Natural killer cell (primary cell): ENCODE measurements around the gene CLVS2. TPM values are rescaled to one million over a fixed set of nuclear protein-coding genes. Genes with fewer than 3 reads are reported as not detected.

ENCODE experiments used
- ATAC-seq, 3 donors: fragments of 150-1000 bp in 2 of 3; fragments of 200-7000 bp in 1 of 3; cut with Tn5 transposase; 1 replicate in 1 of 3; 2 replicates in 2 of 3; pipeline ENCODE4 v1.10.0; 2021; ENCODE audit warnings: mild to moderate bottlenecking in 2 of 3, moderate library complexity in 2 of 3
- DNase-seq, 2 donors: peaks; one replicate each; pipeline versions ENCODE4 v3.0.0 to v3.0.0-alpha.2; 2013 to 2021; ENCODE audit warnings: mixed read lengths in 1 of 2
- H3K27ac ChIP-seq: one replicate; pipeline ENCODE4 v1.5.1; 2013; ENCODE audit warnings: mild to moderate bottlenecking, low read length
- H3K27me3 ChIP-seq: one replicate; pipeline ENCODE4 v1.6.1; 2013; ENCODE audit warnings: low read length; ENCODE audit not compliant: control insufficient read depth, insufficient read depth
- H3K36me3 ChIP-seq: one replicate; pipeline ENCODE4 v1.6.1; 2013; ENCODE audit warnings: low read length; ENCODE audit not compliant: control insufficient read depth, insufficient read depth
- H3K4me1 ChIP-seq: one replicate; pipeline ENCODE4 v1.6.1; 2013; ENCODE audit warnings: low read length; ENCODE audit not compliant: control insufficient read depth, insufficient read depth
- H3K4me3 ChIP-seq: one replicate; pipeline ENCODE4 v1.5.1; 2013; ENCODE audit warnings: low read length
- H3K9me3 ChIP-seq: one replicate; pipeline ENCODE4 v1.6.1; 2013; ENCODE audit warnings: low read length; ENCODE audit not compliant: control insufficient read depth, insufficient read depth
- H3K27ac Mint-ChIP-seq, 2 donors: one replicate each; pipeline ENCODE4 v1.8.0; 2022; ENCODE audit warnings: mild to moderate bottlenecking in 2 of 2, mixed read lengths in 2 of 2, moderate library complexity in 1 of 2
- H3K27me3 Mint-ChIP-seq, 2 donors: one replicate each; pipeline ENCODE4 v1.8.0; 2022; ENCODE audit warnings: low read depth in 2 of 2, mixed read lengths in 2 of 2
- H3K36me3 Mint-ChIP-seq: one replicate; pipeline ENCODE4 v1.8.0; 2022; ENCODE audit warnings: mixed read lengths
- H3K4me1 Mint-ChIP-seq, 2 donors: one replicate each; pipeline ENCODE4 v1.8.0; 2022; ENCODE audit warnings: mixed read lengths in 2 of 2
- H3K4me3 Mint-ChIP-seq: one replicate; pipeline ENCODE4 v1.8.0; 2022; ENCODE audit warnings: mild to moderate bottlenecking, moderate library complexity, mixed read lengths
- H3K9me3 Mint-ChIP-seq, 2 donors: one replicate each; pipeline ENCODE4 v1.8.0; 2022; ENCODE audit warnings: mixed read lengths in 2 of 2
- CTCF ChIP-seq: fragments of 200-600 bp; IDR thresholded peaks from one replicate; pipeline ENCODE4 v1.8.0; 2022; ENCODE audit warnings: antibody characterized with exemption
- WGBS: methylation state at CpG from one replicate; pipeline ENCODE4 v1.1.7; 2013; ENCODE audit warnings: missing lambda C conversion rate; ENCODE audit not compliant: insufficient coverage; 5-methylcytosine and 5-hydroxymethylcytosine counted together
- intact Hi-C: fragments of 100-400 bp; cut with micrococcal nuclease; formaldehyde crosslinking; loops from one replicate; pipeline ENCODE4 v1.14.2; 2022
- total RNA-seq, 4 donors: library from RNA; stranded (reverse); fragments of 120-200 nt in 1 of 4; gene quantifications; one replicate each; pipeline versions ENCODE4 v1.2.3 to v1.2.4, GENCODE V29; 2013 to 2022

Gene CLVS2
- total RNA-seq, 3 donors from 2014 or later (not counting 1 experiment from before 2014, with no cell fraction given): not detected

DNA sequence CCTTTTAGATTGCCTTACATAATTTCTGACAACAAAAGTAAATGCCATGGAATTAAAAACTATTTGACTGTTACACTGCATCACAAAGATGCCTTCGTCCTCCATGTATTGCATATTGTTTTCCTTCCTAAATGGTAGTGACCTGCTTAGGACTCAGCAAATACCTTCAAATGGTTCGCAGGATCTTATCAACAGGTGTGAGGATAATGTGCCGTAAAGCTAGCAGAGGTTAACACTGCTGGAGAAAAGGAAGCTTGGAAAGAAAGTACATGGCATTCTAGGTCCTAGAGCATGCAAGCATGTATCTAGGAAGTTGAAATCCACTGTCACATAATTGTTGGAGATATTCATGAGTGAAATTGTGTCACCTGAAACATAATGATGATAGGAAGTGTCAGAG is 5.5 kb downstream of the CLVS2 start:
- H3K4me3 Mint-ChIP-seq: no peak overlapping the region
- peaks cover 5% of the 10 kb centered on the region for H3K27me3 ChIP-seq
- H3K36me3 ChIP-seq: no peaks in the 10 kb centered on the region
- no peaks in the 10 kb centered on the region for H3K4me1 ChIP-seq
- ATAC-seq (no peak), DNase-seq (no peak)
- H3K4me1 Mint-ChIP-seq: no peaks in the 10 kb centered on the region
- WGBS: 83% methylated on average over 3 of the region's 3 CpGs
- peaks cover 9 to 10% of the 10 kb centered on the region in 2 donors for H3K27me3 Mint-ChIP-seq
- H3K27ac Mint-ChIP-seq: no peak overlapping the region
- no peak overlapping the region for H3K27ac ChIP-seq
- no peaks in the 10 kb centered on the region for H3K9me3 ChIP-seq
- intact Hi-C loops: no loop called here
- peaks cover 4 to 8% of the 10 kb centered on the region in 2 donors for H3K9me3 Mint-ChIP-seq
- no peak for TF ChIP-seq CTCF
- H3K36me3 Mint-ChIP-seq: peaks cover 6% of the 10 kb centered on the region
- H3K4me3 ChIP-seq: no peak overlapping the region

GRCh38 chr6:123007885-123008284 is 11.8 kb downstream of the CLVS2 start:
- ATAC-seq (no peak), DNase-seq (no peak)
- TF ChIP-seq CTCF: no peak
- Histone ChIP-seq H3K9me3 (no peaks in the 10 kb centered on the region), H3K27ac (no peak overlapping the region), H3K4me3 (no peak overlapping the region), H3K27me3 (no peaks in the 10 kb centered on the region), H3K36me3 (no peaks in the 10 kb centered on the region), H3K4me1 (no peaks in the 10 kb centered on the region)
- no peaks in the 10 kb centered on the region for H3K4me1 Mint-ChIP-seq
- no peak overlapping the region for H3K27ac Mint-ChIP-seq
- no peak overlapping the region for H3K4me3 Mint-ChIP-seq
- no peaks in the 10 kb centered on the region for H3K36me3 Mint-ChIP-seq
- H3K9me3 Mint-ChIP-seq: peaks cover 0 to 12% of the 10 kb centered on the region in 2 donors
- intact Hi-C loops: no loop called here
- H3K27me3 Mint-ChIP-seq: no peaks in the 10 kb centered on the region

DNA sequence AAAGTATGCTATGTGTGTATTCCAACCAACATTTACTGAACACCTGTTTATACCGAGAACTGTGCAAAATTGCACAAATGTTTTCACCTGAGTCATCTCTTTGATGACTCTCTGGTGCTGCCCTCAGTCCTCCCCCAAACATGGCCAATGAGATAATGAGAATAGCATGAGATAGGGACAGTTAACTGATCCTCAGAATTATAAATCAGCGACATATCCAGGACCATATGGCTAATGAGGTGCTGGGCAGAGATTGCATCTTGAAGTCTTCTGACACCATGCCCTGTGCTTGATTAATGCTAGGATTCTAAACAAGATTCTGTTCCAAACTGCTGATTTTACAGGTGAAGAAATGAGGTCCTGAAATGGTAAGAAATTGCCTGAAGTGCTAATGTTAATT is 13.0 kb downstream of the CLVS2 start:
- Mint-ChIP-seq H3K27ac (no peak overlapping the region), H3K36me3 (no peaks in the 10 kb centered on the region), H3K27me3 (no peaks in the 10 kb centered on the region), H3K4me3 (no peak overlapping the region), H3K4me1 (no peaks in the 10 kb centered on the region), H3K9me3 (peaks cover 0 to 12% of the 10 kb centered on the region in 2 donors)
- DNase-seq (no peak), ATAC-seq (no peak)
- Histone ChIP-seq H3K36me3 (no peaks in the 10 kb centered on the region), H3K4me3 (no peak overlapping the region), H3K4me1 (no peaks in the 10 kb centered on the region), H3K9me3 (no peaks in the 10 kb centered on the region), H3K27me3 (no peaks in the 10 kb centered on the region), H3K27ac (no peak overlapping the region)
- intact Hi-C loops: no loop called here
- TF ChIP-seq CTCF: no peak
- WGBS: 84% methylated on average over 2 of the region's 2 CpGs

GRCh38 chr6:123014835-123015234 is 18.8 kb downstream of the CLVS2 start:
- no peaks in the 10 kb centered on the region for H3K36me3 Mint-ChIP-seq
- Histone ChIP-seq H3K4me1 (no peaks in the 10 kb centered on the region), H3K27me3 (no peaks in the 10 kb centered on the region), H3K9me3 (no peaks in the 10 kb centered on the region), H3K36me3 (no peaks in the 10 kb centered on the region), H3K4me3 (no peak overlapping the region), H3K27ac (no peak overlapping the region)
- no peak overlapping the region for H3K27ac Mint-ChIP-seq
- ATAC-seq (no peak), DNase-seq (no peak)
- H3K4me1 Mint-ChIP-seq: no peaks in the 10 kb centered on the region
- no peaks in the 10 kb centered on the region for H3K27me3 Mint-ChIP-seq
- H3K9me3 Mint-ChIP-seq: peaks cover 5 to 8% of the 10 kb centered on the region in 2 donors
- TF ChIP-seq CTCF: no peak
- intact Hi-C loops: no loop called here
- no peak overlapping the region for H3K4me3 Mint-ChIP-seq
